GM12878 (cell line): ENCODE measurements around the gene DIP2A. TPM values are rescaled to one million over a fixed set of nuclear protein-coding genes. Genes with fewer than 3 reads are reported as not detected.

Source experiments
- EGR1 ChIP-seq, 2 experiments: IDR thresholded peaks; 1 replicate in 1 of 2; 2 replicates in 1 of 2; pipeline ENCODE4 v1.6.1; 2011 to 2012; ENCODE audit warnings: low read depth in 2 of 2, low read length in 2 of 2, borderline replicate concordance in 1 of 2, mild to moderate bottlenecking in 1 of 2, moderate library complexity in 1 of 2
- FOXK2 ChIP-seq: fragments of 450-650 bp; IDR thresholded peaks from 2 replicates; pipeline ENCODE4 v1.6.1; 2017; ENCODE audit warnings: mild to moderate bottlenecking, moderate library complexity
- STAT1 ChIP-seq: fragments of 450-650 bp; conservative IDR thresholded peaks from 2 replicates; pipeline ENCODE4 v1.6.1; 2014; ENCODE audit warnings: antibody characterized with exemption, mild to moderate bottlenecking
- ZNF207 ChIP-seq: fragments of 450-650 bp; IDR thresholded peaks from 2 replicates; pipeline ENCODE4 v1.6.1; 2014; ENCODE audit warnings: antibody characterized with exemption, mild to moderate bottlenecking, borderline replicate concordance
- ZNF24 ChIP-seq: fragments of 450-650 bp; IDR thresholded peaks from 2 replicates; pipeline ENCODE4 v1.6.1; 2017; ENCODE audit warnings: antibody characterized with exemption, mild to moderate bottlenecking
- polyA plus RNA-seq, 11 experiments: library from polyadenylated mRNA; depleted of rRNA in 4 of 11; unstranded in 6 of 11; stranded (reverse) in 5 of 11; fragments of >200 nt; fragmentation: Nextera tagmentation in 4 of 11; fragmentation: Illumina TruSeq in 1 of 11; extraction: Ambion mirVana in 4 of 11; extraction: Trizol in 1 of 11; gene quantifications; 1 replicate in 1 of 11; 2 replicates in 10 of 11; pipeline versions ENCODE4 v1.2.1 to v1.2.3, GENCODE V29; 2011 to 2016; ENCODE audit warnings: inconsistent platforms in 2 of 11, missing spikeins in 2 of 11, low read depth in 1 of 11
- total RNA-seq, 4 experiments: library from RNA; depleted of rRNA in 3 of 4; stranded (reverse); fragments of >200 nt in 3 of 4; fragmentation: Illumina TruSeq in 1 of 4; extraction: Trizol in 1 of 4; gene quantifications; 2 replicates each; pipeline versions ENCODE4 v1.2.1 to v1.2.3, GENCODE V29; 2013 to 2021
- TF ChIP-seq, protein P1 (sequence below): fragments of 450-650 bp; IDR thresholded peaks from 2 replicates; pipeline ENCODE4 v1.6.1; 2016; ENCODE audit warnings: mild to moderate bottlenecking, moderate library complexity, borderline replicate concordance
- TF ChIP-seq, protein P2 (sequence below): fragments of 450-650 bp; IDR thresholded peaks from 2 replicates; pipeline ENCODE4 v1.6.1; 2017; ENCODE audit warnings: mild to moderate bottlenecking, moderate library complexity
- TF ChIP-seq, protein P3 (sequence below): fragments of 450-650 bp; IDR thresholded peaks from 2 replicates; pipeline ENCODE4 v1.6.1; 2014; ENCODE audit warnings: mild to moderate bottlenecking
- TF ChIP-seq, protein P4 (sequence below): fragments of 450-650 bp; IDR thresholded peaks from 2 replicates; pipeline ENCODE4 v1.6.1; 2017; ENCODE audit warnings: mild to moderate bottlenecking, low read depth, inconsistent platforms; ENCODE audit not compliant: poor library complexity, severe bottlenecking
- TF ChIP-seq, protein P5 (sequence below): fragments of 450-650 bp; IDR thresholded peaks from 2 replicates; pipeline ENCODE4 v1.6.1; 2017; ENCODE audit warnings: mild to moderate bottlenecking, moderate library complexity

Gene DIP2A
- total and polyA plus RNA-seq, 10 of the 15 experiments (the other 5 are each of a cell fraction or from before 2014, with no cell fraction given), result 1.7 to 25.5 (median 12.2) TPM

DNA sequence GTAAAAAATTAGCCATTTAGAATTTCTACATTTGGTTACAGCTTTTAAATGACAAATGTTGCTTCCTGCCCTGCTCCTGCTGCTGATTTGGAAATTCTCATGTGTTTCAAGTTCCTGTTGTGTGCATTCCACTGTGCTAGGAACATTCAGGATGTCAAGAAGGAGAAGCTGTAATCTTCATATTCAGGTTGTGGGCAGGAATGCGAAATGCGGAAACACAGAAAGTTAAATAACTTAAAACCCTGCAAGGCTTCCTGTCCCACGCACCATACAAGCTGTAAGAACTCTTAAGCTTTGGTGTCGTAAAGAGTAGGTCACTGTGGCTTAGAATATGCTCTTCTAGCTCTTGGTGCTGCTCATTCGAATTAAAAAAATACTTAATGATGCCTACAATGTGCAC is 93.6 kb downstream of the DIP2A start (continued):
- TF ChIP-seq, protein P1, sequence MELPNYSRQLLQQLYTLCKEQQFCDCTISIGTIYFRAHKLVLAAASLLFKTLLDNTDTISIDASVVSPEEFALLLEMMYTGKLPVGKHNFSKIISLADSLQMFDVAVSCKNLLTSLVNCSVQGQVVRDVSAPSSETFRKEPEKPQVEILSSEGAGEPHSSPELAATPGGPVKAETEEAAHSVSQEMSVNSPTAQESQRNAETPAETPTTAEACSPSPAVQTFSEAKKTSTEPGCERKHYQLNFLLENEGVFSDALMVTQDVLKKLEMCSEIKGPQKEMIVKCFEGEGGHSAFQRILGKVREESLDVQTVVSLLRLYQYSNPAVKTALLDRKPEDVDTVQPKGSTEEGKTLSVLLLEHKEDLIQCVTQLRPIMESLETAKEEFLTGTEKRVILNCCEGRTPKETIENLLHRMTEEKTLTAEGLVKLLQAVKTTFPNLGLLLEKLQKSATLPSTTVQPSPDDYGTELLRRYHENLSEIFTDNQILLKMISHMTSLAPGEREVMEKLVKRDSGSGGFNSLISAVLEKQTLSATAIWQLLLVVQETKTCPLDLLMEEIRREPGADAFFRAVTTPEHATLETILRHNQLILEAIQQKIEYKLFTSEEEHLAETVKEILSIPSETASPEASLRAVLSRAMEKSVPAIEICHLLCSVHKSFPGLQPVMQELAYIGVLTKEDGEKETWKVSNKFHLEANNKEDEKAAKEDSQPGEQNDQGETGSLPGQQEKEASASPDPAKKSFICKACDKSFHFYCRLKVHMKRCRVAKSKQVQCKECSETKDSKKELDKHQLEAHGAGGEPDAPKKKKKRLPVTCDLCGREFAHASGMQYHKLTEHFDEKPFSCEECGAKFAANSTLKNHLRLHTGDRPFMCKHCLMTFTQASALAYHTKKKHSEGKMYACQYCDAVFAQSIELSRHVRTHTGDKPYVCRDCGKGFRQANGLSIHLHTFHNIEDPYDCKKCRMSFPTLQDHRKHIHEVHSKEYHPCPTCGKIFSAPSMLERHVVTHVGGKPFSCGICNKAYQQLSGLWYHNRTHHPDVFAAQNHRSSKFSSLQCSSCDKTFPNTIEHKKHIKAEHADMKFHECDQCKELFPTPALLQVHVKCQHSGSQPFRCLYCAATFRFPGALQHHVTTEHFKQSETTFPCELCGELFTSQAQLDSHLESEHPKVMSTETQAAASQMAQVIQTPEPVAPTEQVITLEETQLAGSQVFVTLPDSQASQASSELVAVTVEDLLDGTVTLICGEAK, result no peak
- TF ChIP-seq, protein P2, sequence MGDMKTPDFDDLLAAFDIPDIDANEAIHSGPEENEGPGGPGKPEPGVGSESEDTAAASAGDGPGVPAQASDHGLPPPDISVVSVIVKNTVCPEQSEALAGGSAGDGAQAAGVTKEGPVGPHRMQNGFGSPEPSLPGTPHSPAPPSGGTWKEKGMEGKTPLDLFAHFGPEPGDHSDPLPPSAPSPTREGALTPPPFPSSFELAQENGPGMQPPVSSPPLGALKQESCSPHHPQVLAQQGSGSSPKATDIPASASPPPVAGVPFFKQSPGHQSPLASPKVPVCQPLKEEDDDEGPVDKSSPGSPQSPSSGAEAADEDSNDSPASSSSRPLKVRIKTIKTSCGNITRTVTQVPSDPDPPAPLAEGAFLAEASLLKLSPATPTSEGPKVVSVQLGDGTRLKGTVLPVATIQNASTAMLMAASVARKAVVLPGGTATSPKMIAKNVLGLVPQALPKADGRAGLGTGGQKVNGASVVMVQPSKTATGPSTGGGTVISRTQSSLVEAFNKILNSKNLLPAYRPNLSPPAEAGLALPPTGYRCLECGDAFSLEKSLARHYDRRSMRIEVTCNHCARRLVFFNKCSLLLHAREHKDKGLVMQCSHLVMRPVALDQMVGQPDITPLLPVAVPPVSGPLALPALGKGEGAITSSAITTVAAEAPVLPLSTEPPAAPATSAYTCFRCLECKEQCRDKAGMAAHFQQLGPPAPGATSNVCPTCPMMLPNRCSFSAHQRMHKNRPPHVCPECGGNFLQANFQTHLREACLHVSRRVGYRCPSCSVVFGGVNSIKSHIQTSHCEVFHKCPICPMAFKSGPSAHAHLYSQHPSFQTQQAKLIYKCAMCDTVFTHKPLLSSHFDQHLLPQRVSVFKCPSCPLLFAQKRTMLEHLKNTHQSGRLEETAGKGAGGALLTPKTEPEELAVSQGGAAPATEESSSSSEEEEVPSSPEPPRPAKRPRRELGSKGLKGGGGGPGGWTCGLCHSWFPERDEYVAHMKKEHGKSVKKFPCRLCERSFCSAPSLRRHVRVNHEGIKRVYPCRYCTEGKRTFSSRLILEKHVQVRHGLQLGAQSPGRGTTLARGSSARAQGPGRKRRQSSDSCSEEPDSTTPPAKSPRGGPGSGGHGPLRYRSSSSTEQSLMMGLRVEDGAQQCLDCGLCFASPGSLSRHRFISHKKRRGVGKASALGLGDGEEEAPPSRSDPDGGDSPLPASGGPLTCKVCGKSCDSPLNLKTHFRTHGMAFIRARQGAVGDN, result no peak
- TF ChIP-seq ZNF207 (no peak), ZNF24 (no peak), STAT1 (no peak), FOXK2 (no peak), EGR1 (IDR thresholded peaks at IDR 0.05; ENCODE audit: borderline replicate concordance in 1 of 2, low read depth in 2 of 2, low read length in 2 of 2) (no peak)
- TF ChIP-seq, protein P3, sequence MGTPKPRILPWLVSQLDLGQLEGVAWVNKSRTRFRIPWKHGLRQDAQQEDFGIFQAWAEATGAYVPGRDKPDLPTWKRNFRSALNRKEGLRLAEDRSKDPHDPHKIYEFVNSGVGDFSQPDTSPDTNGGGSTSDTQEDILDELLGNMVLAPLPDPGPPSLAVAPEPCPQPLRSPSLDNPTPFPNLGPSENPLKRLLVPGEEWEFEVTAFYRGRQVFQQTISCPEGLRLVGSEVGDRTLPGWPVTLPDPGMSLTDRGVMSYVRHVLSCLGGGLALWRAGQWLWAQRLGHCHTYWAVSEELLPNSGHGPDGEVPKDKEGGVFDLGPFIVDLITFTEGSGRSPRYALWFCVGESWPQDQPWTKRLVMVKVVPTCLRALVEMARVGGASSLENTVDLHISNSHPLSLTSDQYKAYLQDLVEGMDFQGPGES, result no peak
- TF ChIP-seq, protein P4, sequence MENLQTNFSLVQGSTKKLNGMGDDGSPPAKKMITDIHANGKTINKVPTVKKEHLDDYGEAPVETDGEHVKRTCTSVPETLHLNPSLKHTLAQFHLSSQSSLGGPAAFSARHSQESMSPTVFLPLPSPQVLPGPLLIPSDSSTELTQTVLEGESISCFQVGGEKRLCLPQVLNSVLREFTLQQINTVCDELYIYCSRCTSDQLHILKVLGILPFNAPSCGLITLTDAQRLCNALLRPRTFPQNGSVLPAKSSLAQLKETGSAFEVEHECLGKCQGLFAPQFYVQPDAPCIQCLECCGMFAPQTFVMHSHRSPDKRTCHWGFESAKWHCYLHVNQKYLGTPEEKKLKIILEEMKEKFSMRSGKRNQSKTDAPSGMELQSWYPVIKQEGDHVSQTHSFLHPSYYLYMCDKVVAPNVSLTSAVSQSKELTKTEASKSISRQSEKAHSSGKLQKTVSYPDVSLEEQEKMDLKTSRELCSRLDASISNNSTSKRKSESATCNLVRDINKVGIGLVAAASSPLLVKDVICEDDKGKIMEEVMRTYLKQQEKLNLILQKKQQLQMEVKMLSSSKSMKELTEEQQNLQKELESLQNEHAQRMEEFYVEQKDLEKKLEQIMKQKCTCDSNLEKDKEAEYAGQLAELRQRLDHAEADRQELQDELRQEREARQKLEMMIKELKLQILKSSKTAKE, result no peak
- TF ChIP-seq, protein P5, sequence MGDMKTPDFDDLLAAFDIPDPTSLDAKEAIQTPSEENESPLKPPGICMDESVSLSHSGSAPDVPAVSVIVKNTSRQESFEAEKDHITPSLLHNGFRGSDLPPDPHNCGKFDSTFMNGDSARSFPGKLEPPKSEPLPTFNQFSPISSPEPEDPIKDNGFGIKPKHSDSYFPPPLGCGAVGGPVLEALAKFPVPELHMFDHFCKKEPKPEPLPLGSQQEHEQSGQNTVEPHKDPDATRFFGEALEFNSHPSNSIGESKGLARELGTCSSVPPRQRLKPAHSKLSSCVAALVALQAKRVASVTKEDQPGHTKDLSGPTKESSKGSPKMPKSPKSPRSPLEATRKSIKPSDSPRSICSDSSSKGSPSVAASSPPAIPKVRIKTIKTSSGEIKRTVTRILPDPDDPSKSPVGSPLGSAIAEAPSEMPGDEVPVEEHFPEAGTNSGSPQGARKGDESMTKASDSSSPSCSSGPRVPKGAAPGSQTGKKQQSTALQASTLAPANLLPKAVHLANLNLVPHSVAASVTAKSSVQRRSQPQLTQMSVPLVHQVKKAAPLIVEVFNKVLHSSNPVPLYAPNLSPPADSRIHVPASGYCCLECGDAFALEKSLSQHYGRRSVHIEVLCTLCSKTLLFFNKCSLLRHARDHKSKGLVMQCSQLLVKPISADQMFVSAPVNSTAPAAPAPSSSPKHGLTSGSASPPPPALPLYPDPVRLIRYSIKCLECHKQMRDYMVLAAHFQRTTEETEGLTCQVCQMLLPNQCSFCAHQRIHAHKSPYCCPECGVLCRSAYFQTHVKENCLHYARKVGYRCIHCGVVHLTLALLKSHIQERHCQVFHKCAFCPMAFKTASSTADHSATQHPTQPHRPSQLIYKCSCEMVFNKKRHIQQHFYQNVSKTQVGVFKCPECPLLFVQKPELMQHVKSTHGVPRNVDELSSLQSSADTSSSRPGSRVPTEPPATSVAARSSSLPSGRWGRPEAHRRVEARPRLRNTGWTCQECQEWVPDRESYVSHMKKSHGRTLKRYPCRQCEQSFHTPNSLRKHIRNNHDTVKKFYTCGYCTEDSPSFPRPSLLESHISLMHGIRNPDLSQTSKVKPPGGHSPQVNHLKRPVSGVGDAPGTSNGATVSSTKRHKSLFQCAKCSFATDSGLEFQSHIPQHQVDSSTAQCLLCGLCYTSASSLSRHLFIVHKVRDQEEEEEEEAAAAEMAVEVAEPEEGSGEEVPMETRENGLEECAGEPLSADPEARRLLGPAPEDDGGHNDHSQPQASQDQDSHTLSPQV, result no peak
